HG03565 (cell line): ENCODE measurements around the gene PGRMC1.
"Not testable (repeated sequence)": the region's sequence is repeated elsewhere in the genome, so short reads cannot be mapped to it uniquely, and the experiment has no call there.

ENCODE experiments used
- ATAC-seq: cut with Tn5 transposase; IDR thresholded peaks from one replicate; pipeline ENCODE4 v1.9.1; 2021; ENCODE audit warnings: mild to moderate bottlenecking, moderate library complexity; ENCODE audit not compliant: unreplicated experiment

Gene PGRMC1

GRCh38 chrX:119231936-119232445 lies 4.1 kb upstream of the PGRMC1 start:
- ATAC-seq = no peak

- no peak for ATAC-seq
Observed at GRCh38 chrX:119235051-119235511, 1.0 kb upstream of the PGRMC1 start.

- peak; percentile 3 for ATAC-seq
Observed at GRCh38 chrX:119236623-119237561, 807 bp downstream of the PGRMC1 start.

- no peak for ATAC-seq
Observed at GRCh38 chrX:119237562-119237942, 1.5 kb downstream of the PGRMC1 start.

- no peak for ATAC-seq
Observed at GRCh38 chrX:119238557-119238956, 2.5 kb downstream of the PGRMC1 start.

GRCh38 chrX:119240356-119240755 lies 4.3 kb downstream of the PGRMC1 start:
- no peak for ATAC-seq

- no peak for ATAC-seq
Observed at GRCh38 chrX:119247702-119248101, 11.6 kb downstream of the PGRMC1 start.

GRCh38 chrX:119249891-119250290 lies 13.8 kb downstream of the PGRMC1 start:
- ATAC-seq = no peak

- ATAC-seq = no peak
Observed at GRCh38 chrX:119251386-119251785, 15.3 kb downstream of the PGRMC1 start.

GRCh38 chrX:119252716-119253115 lies 16.6 kb downstream of the PGRMC1 start:
- ATAC-seq = no peak

- ATAC-seq = no peak
Observed at GRCh38 chrX:119266364-119266995, 30.4 kb downstream of the PGRMC1 start.

GRCh38 chrX:119267115-119267514 lies 31.0 kb downstream of the PGRMC1 start:
- ATAC-seq = not testable (repeated sequence)

- no peak for ATAC-seq
Observed at GRCh38 chrX:119272882-119273419, 36.9 kb downstream of the PGRMC1 start.

- ATAC-seq = peak; percentile 53
Observed at GRCh38 chrX:119273420-119274192, 37.5 kb downstream of the PGRMC1 start.

- ATAC-seq = not testable (repeated sequence)
Observed at GRCh38 chrX:119282347-119282746, 46.3 kb downstream of the PGRMC1 start.

- ATAC-seq = no peak
Observed at GRCh38 chrX:119288890-119289393, 52.9 kb downstream of the PGRMC1 start.

- no peak for ATAC-seq
Observed at GRCh38 chrX:119290476-119290875, 54.4 kb downstream of the PGRMC1 start.

- not testable (repeated sequence) for ATAC-seq
Observed at GRCh38 chrX:119291246-119291645, 55.2 kb downstream of the PGRMC1 start.

- no peak for ATAC-seq
Observed at GRCh38 chrX:119292445-119292844, 56.4 kb downstream of the PGRMC1 start.
